SK-N-SH treated with all-trans-retinoic acid at 6 μM for 48 hours (cell line): ENCODE results near the gene TMEM53.

ENCODE experiments used
- ARNTL ChIP-seq: fragments of 450-650 bp; formaldehyde crosslinking; IDR thresholded peaks from 2 replicates; pipeline ENCODE4 v1.5.0; 2020; ENCODE audit warnings: low read depth, mild to moderate bottlenecking, moderate library complexity, borderline replicate concordance
- ISL1 ChIP-seq: fragments of 250-450 bp; sonication (Bioruptor Pico); IDR thresholded peaks from 2 replicates; pipeline ENCODE4 v2.1.2; 2022; ENCODE audit warnings: mild to moderate bottlenecking, moderate library complexity
- OSR1 ChIP-seq: fragments of 250-450 bp; sonication (Bioruptor Pico); IDR thresholded peaks from 2 replicates; pipeline ENCODE4 v1.8.0; 2022; ENCODE audit warnings: moderate library complexity, mild to moderate bottlenecking, inconsistent platforms
- PPARA ChIP-seq: fragments of 250-450 bp; sonication (Bioruptor Pico); IDR thresholded peaks from 2 replicates; pipeline ENCODE4 v1.5.0; 2020; ENCODE audit warnings: mild to moderate bottlenecking, borderline replicate concordance
- RARB ChIP-seq: fragments of 250-450 bp; sonication (Bioruptor Pico); IDR thresholded peaks from 2 replicates; pipeline ENCODE4 v1.8.0; 2021; ENCODE audit warnings: mild to moderate bottlenecking, moderate library complexity
- SNAI2 ChIP-seq: fragments of 250-450 bp; sonication (Bioruptor Pico); IDR thresholded peaks from 2 replicates; pipeline ENCODE4 v1.5.0; 2020; ENCODE audit warnings: mild to moderate bottlenecking, moderate library complexity
- TCF4 ChIP-seq: fragments of 250-450 bp; sonication (Bioruptor Pico); IDR thresholded peaks from 2 replicates; pipeline ENCODE4 v1.8.0; 2021; ENCODE audit warnings: mild to moderate bottlenecking, moderate library complexity, borderline replicate concordance
- TOX ChIP-seq: fragments of 250-450 bp; sonication (Bioruptor Pico); IDR thresholded peaks from 2 replicates; pipeline ENCODE4 v1.8.0; 2021; ENCODE audit warnings: mild to moderate bottlenecking, moderate library complexity, borderline replicate concordance
- ZC3H10 ChIP-seq: fragments of 250-450 bp; sonication (Bioruptor Pico); IDR thresholded peaks from 2 replicates; pipeline ENCODE4 v1.5.1; 2021; ENCODE audit warnings: mild to moderate bottlenecking, moderate library complexity
- TF ChIP-seq, protein P1 (sequence below): fragments of 250-450 bp; sonication (Bioruptor Pico); IDR thresholded peaks from 2 replicates; pipeline ENCODE4 v1.5.1; 2021; ENCODE audit warnings: mild to moderate bottlenecking, moderate library complexity
- TF ChIP-seq, protein P2 (sequence below): fragments of 250-450 bp; sonication (Bioruptor Pico); IDR thresholded peaks from 2 replicates; pipeline ENCODE4 v1.8.0; 2020; ENCODE audit warnings: mild to moderate bottlenecking, moderate library complexity, borderline replicate concordance
- TF ChIP-seq, protein P3 (sequence below): fragments of 250-450 bp; sonication (Bioruptor Pico); IDR thresholded peaks from 2 replicates; pipeline ENCODE4 v1.5.1; 2020; ENCODE audit warnings: low read depth, mild to moderate bottlenecking, moderate library complexity
- TF ChIP-seq, protein P4 (sequence below): fragments of 250-450 bp; sonication (Bioruptor Pico); IDR thresholded peaks from 2 replicates; pipeline ENCODE4 v1.8.0; 2021; ENCODE audit warnings: low read depth, mild to moderate bottlenecking, moderate library complexity, borderline replicate concordance

DNA sequence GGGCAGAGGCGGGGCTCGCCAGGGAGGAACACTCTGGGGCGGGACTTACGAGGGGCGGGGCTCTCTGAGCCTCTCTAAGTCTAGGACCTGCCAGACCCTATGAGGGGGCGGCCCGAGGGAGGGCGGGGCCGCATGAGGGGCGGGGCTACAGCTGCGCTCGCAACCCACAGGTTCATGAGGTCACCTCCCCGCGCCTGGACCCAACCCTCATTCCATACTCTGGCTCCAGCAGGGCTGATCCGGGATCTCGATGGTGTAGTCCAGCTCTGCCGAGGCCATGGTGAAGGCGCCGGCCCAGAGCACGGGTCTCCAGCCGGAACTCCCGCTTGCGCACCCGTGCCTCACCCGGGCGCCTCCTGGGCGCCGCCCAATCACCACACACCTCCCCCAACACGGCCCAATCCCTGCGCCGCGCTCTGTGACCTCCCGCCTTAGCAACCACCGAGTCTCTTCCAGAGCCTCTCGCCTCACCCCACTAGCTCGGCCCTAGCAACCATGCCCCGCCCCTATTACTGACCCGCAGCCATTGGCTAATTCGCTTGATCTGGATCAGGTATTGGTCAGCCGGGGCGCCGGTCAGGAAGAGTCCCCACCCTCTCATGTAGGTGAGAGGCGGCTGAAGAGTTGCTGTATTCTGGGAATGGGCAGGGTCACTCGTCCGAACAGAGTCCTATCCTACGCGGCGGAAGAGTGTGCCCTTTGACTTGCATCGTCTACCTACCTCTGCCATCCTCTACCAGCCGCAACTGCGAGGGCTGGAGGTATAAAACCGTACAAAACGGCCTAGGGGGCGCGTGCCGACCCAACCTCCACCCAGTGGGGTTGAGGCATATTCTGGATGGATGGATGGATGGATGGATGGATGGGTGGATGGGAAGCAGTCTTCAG is at the start of gene TMEM53, which contains the start of gene ARMH1:
- TF ChIP-seq RARB (CRISPR knock-in tag) (no peak), SNAI2 (no peak), TOX (no peak), ARNTL (CRISPR knock-in tag) (no peak), PPARA (CRISPR knock-in tag) (no peak), ZC3H10 (no peak), OSR1 (no peak), TCF4 (CRISPR knock-in tag) (no peak), ISL1 (CRISPR knock-in tag) (no peak)
- TF ChIP-seq, protein P1, sequence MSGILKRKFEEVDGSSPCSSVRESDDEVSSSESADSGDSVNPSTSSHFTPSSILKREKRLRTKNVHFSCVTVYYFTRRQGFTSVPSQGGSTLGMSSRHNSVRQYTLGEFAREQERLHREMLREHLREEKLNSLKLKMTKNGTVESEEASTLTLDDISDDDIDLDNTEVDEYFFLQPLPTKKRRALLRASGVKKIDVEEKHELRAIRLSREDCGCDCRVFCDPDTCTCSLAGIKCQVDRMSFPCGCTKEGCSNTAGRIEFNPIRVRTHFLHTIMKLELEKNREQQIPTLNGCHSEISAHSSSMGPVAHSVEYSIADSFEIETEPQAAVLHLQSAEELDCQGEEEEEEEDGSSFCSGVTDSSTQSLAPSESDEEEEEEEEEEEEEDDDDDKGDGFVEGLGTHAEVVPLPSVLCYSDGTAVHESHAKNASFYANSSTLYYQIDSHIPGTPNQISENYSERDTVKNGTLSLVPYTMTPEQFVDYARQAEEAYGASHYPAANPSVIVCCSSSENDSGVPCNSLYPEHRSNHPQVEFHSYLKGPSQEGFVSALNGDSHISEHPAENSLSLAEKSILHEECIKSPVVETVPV (CRISPR knock-in tag), result no peak
- TF ChIP-seq, protein P2, sequence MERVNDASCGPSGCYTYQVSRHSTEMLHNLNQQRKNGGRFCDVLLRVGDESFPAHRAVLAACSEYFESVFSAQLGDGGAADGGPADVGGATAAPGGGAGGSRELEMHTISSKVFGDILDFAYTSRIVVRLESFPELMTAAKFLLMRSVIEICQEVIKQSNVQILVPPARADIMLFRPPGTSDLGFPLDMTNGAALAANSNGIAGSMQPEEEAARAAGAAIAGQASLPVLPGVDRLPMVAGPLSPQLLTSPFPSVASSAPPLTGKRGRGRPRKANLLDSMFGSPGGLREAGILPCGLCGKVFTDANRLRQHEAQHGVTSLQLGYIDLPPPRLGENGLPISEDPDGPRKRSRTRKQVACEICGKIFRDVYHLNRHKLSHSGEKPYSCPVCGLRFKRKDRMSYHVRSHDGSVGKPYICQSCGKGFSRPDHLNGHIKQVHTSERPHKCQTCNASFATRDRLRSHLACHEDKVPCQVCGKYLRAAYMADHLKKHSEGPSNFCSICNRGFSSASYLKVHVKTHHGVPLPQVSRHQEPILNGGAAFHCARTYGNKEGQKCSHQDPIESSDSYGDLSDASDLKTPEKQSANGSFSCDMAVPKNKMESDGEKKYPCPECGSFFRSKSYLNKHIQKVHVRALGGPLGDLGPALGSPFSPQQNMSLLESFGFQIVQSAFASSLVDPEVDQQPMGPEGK (CRISPR knock-in tag), result no peak
- TF ChIP-seq, protein P3, sequence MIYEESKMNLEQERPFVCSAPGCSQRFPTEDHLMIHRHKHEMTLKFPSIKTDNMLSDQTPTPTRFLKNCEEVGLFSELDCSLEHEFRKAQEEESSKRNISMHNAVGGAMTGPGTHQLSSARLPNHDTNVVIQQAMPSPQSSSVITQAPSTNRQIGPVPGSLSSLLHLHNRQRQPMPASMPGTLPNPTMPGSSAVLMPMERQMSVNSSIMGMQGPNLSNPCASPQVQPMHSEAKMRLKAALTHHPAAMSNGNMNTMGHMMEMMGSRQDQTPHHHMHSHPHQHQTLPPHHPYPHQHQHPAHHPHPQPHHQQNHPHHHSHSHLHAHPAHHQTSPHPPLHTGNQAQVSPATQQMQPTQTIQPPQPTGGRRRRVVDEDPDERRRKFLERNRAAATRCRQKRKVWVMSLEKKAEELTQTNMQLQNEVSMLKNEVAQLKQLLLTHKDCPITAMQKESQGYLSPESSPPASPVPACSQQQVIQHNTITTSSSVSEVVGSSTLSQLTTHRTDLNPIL (CRISPR knock-in tag), result no peak
- TF ChIP-seq, protein P4, sequence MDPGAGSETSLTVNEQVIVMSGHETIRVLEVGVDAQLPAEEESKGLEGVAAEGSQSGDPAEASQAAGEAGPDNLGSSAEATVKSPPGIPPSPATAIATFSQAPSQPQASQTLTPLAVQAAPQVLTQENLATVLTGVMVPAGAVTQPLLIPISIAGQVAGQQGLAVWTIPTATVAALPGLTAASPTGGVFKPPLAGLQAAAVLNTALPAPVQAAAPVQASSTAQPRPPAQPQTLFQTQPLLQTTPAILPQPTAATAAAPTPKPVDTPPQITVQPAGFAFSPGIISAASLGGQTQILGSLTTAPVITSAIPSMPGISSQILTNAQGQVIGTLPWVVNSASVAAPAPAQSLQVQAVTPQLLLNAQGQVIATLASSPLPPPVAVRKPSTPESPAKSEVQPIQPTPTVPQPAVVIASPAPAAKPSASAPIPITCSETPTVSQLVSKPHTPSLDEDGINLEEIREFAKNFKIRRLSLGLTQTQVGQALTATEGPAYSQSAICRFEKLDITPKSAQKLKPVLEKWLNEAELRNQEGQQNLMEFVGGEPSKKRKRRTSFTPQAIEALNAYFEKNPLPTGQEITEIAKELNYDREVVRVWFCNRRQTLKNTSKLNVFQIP (CRISPR knock-in tag), result no peak
